Ascending aorta (tissue), 2 donors: Measurements from ENCODE around the gene PTPN3. TPM values are rescaled to one million over a fixed set of nuclear protein-coding genes. Genes with fewer than 3 reads are reported as not detected.

Source experiments
- DNase-seq, 2 donors: peaks; one replicate each; pipeline ENCODE4 v3.0.0-alpha.2; 2019; ENCODE audit warnings: low spot score in 2 of 2
- H3K27ac ChIP-seq, 2 donors: fragments of 200-600 bp; sonication (generic); one replicate each; pipeline ENCODE4 v1.5.1; 2016 to 2017; ENCODE audit warnings: mild to moderate bottlenecking in 1 of 2
- H3K27me3 ChIP-seq: fragments of 200-600 bp; sonication (generic); one replicate; pipeline ENCODE4 v1.5.1; 2017
- H3K36me3 ChIP-seq, 2 donors: fragments of 200-600 bp; sonication (generic); one replicate each; pipeline ENCODE4 v1.5.1; 2016
- H3K4me1 ChIP-seq, 2 donors: fragments of 200-600 bp; sonication (generic); one replicate each; pipeline ENCODE4 v1.5.1; 2016 to 2017; ENCODE audit warnings: mild to moderate bottlenecking in 1 of 2
- H3K4me3 ChIP-seq, 2 donors: fragments of 200-600 bp; sonication (generic); one replicate each; pipeline ENCODE4 v1.5.1; 2016 to 2017; ENCODE audit warnings: mild to moderate bottlenecking in 1 of 2
- H3K9me3 ChIP-seq, 2 donors: fragments of 200-600 bp; sonication (generic); one replicate each; pipeline ENCODE4 v1.5.1; 2016
- CTCF ChIP-seq, 3 experiments: fragments of 200-600 bp in 2 of 3; fragments of 450-650 bp in 1 of 3; sonication (generic) in 2 of 3; IDR thresholded peaks; one replicate each; pipeline ENCODE4 v1.5.1; 2016 to 2019; ENCODE audit warnings: antibody characterized with exemption in 3 of 3, mild to moderate bottlenecking in 1 of 3, moderate library complexity in 1 of 3
- intact Hi-C: fragments of 100-400 bp; cut with DNase I; formaldehyde crosslinking; loops from one replicate; pipeline ENCODE4 v1.15.1; 2023
- total RNA-seq: library from RNA; depleted of rRNA; stranded (reverse); fragments of >200 nt; gene quantifications from one replicate; pipeline ENCODE4 v1.1.0, GENCODE V29; 2016

The PTPN3 gene
- total RNA-seq, 1 donor from 2014 or later: 4.3 TPM

- H3K4me3 ChIP-seq: peak overlapping the region in 1 of 2 donors; percentile 25
- no peak for TF ChIP-seq CTCF (IDR thresholded peaks at IDR 0.05)
- no peaks in the 10 kb centered on the region for H3K9me3 ChIP-seq
- H3K4me1 ChIP-seq: peaks cover 0 to 8% of the 10 kb centered on the region in 2 donors
- no peaks in the 10 kb centered on the region for H3K36me3 ChIP-seq
- H3K27me3 ChIP-seq: no peaks in the 10 kb centered on the region
- intact Hi-C loops: loop anchor here (10.0 kb wide), 2 partner anchors 215 to 395 kb away; partner anchors contain the start of genes ABITRAM, ELP1 and TMEM245
- peak overlapping the region; percentile 50 to 55 for H3K27ac ChIP-seq
- DNase-seq: no peak
Observed at GRCh38 chr9:109329638-109330258, 168.4 kb downstream of the PTPN3 start.

- Histone ChIP-seq H3K27me3 (no peaks in the 10 kb centered on the region), H3K27ac (peak overlapping the region; percentile 15 to 55), H3K4me1 (peaks cover 0 to 8% of the 10 kb centered on the region in 2 donors), H3K9me3 (no peaks in the 10 kb centered on the region), H3K4me3 (peak overlapping the region in 1 of 2 donors; percentile 25), H3K36me3 (no peaks in the 10 kb centered on the region)
- no peak for TF ChIP-seq CTCF (IDR thresholded peaks at IDR 0.05)
- intact Hi-C loops: loop anchor here (10.0 kb wide), 2 partner anchors 214 to 394 kb away; partner anchors contain the start of genes ABITRAM, ELP1 and TMEM245
- DNase-seq: peak; percentile 24 to 83
Observed at GRCh38 chr9:109328978-109329637, 169.0 kb downstream of the PTPN3 start.

Other genes starting within 250 kb of the PTPN3 start
- gene EPB41L4B, start 177.2 kb downstream of the PTPN3 start, total RNA-seq: not detected